Endothelial cell of umbilical vein (primary cell): ENCODE measurements around the gene GCGR. TPM values are rescaled to one million over a fixed set of nuclear protein-coding genes. Genes with fewer than 3 reads are reported as not detected.

Experiments used
- BruUV-seq: library from RNA; stranded (reverse); fragments of 400-500 nt; replicated peaks from 2 replicates; lab custom pipeline; 2021; lab: Mats Ljungman, UMichigan
- CTCF ChIA-PET: fragments of 300-600, 350-600 bp; sonication (Branson Sonifier 250); formaldehyde crosslinking; loops from one replicate; lab custom pipeline; 2021; ENCODE audit warnings: antibody characterized with exemption, inconsistent platforms; lab: Charles Lee
- POLR2A ChIA-PET: fragments of 300-600, 350-600 bp; sonication (Branson Sonifier 250); formaldehyde crosslinking; loops from one replicate; lab custom pipeline; 2021; ENCODE audit warnings: antibody characterized with exemption, inconsistent platforms; lab: Charles Lee
- DNase-seq: peaks from one replicate; pipeline ENCODE4 v3.0.0-alpha.2; 2011; ENCODE audit warnings: low read depth, low spot score
- FAIRE-seq: peaks from 2 replicates; lab custom pipeline; 2011; peaks lifted over from hg19 to GRCh38; lab: Jason Lieb, UNC
- H2AFZ ChIP-seq: 2 replicates; pipeline ENCODE4 v1.6.0; 2012; ENCODE audit warnings: low read depth, low read length, control low read depth, inconsistent platforms
- H3K27ac ChIP-seq: 2 replicates; pipeline ENCODE4 v1.5.1; 2011; ENCODE audit warnings: low read depth, mild to moderate bottlenecking, control low read depth, low read length, moderate library complexity; ENCODE audit not compliant: insufficient read depth
- H3K27me3 ChIP-seq, 2 experiments: 2 replicates each; pipeline versions ENCODE4 v1.6.0 to v1.6.1; 2011; ENCODE audit warnings: low read length in 2 of 2, mixed read lengths in 1 of 2; ENCODE audit not compliant: control insufficient read depth in 2 of 2, insufficient read depth in 2 of 2
- H3K36me3 ChIP-seq, 2 experiments: 2 replicates in 1 of 2; 3 replicates in 1 of 2; pipeline ENCODE4 v1.5.1; 2011; ENCODE audit warnings: low read length in 2 of 2, mild to moderate bottlenecking in 1 of 2, moderate library complexity in 1 of 2; ENCODE audit not compliant: control insufficient read depth in 2 of 2, insufficient read depth in 2 of 2; ENCODE audit errors: extremely low read depth in 1 of 2
- H3K4me1 ChIP-seq: 3 replicates; pipeline ENCODE4 v1.5.1; 2011; ENCODE audit warnings: mild to moderate bottlenecking, low read length; ENCODE audit not compliant: control insufficient read depth, insufficient read depth; ENCODE audit errors: extremely low read depth
- H3K4me2 ChIP-seq: 2 replicates; pipeline ENCODE4 v1.6.1; 2011; ENCODE audit warnings: low read length, control low read depth, mixed read lengths; ENCODE audit not compliant: insufficient read depth
- H3K4me3 ChIP-seq, 3 experiments: fragments of 200-600 bp in 1 of 3; sonication (generic), shearing (Covaris generic) in 1 of 3; replicated peaks in 1 of 3; 2 replicates each; pipeline ENCODE4 v1.5.1; 2011 to 2016; ENCODE audit warnings: control low read depth in 3 of 3, low read length in 3 of 3, mild to moderate bottlenecking in 2 of 3, inconsistent platforms in 1 of 3, low read depth in 1 of 3, moderate library complexity in 1 of 3; ENCODE audit not compliant: insufficient read depth in 1 of 3
- H3K79me2 ChIP-seq: 2 replicates; pipeline ENCODE4 v1.6.0; 2012; ENCODE audit warnings: low read length, inconsistent platforms; ENCODE audit not compliant: control insufficient read depth, insufficient read depth
- H3K9ac ChIP-seq: replicated peaks from 2 replicates; pipeline ENCODE3; 2011; ENCODE audit warnings: low read length, control low read depth; ENCODE audit not compliant: insufficient read depth; ENCODE audit errors: extremely low read depth
- H3K9me1 ChIP-seq: replicated peaks from 3 replicates; pipeline ENCODE4 v1.6.0; 2011; ENCODE audit warnings: mild to moderate bottlenecking, low read length; ENCODE audit not compliant: control insufficient read depth, insufficient read depth; ENCODE audit errors: extremely low read depth
- H3K9me3 ChIP-seq: replicated peaks from 2 replicates; pipeline ENCODE4 v1.5.1; 2012; ENCODE audit warnings: low read length, inconsistent platforms; ENCODE audit not compliant: control insufficient read depth, insufficient read depth
- H4K20me1 ChIP-seq: replicated peaks from 2 replicates; pipeline ENCODE3; 2011; ENCODE audit warnings: mild to moderate bottlenecking, low read length; ENCODE audit not compliant: control insufficient read depth, insufficient read depth; ENCODE audit errors: extremely low read depth
- EZH2 ChIP-seq: IDR thresholded peaks from 2 replicates; pipeline ENCODE4 v1.6.1; 2012; ENCODE audit warnings: borderline replicate concordance, low read depth, mild to moderate bottlenecking, moderate library complexity, low read length, inconsistent platforms; ENCODE audit not compliant: severe bottlenecking
- FOS ChIP-seq: IDR thresholded peaks from 2 replicates; pipeline ENCODE4 v1.6.1; 2011; ENCODE audit warnings: mild to moderate bottlenecking, low read length, moderate library complexity, borderline replicate concordance; ENCODE audit not compliant: insufficient read depth
- GATA2 ChIP-seq: IDR thresholded peaks from 2 replicates; pipeline ENCODE4 v1.7.0; 2011; ENCODE audit warnings: low read depth, mild to moderate bottlenecking, moderate library complexity, mixed read lengths, low read length; ENCODE audit not compliant: insufficient read length, insufficient read depth
- JUN ChIP-seq: IDR thresholded peaks from 2 replicates; pipeline ENCODE4 v1.6.1; 2011; ENCODE audit warnings: borderline replicate concordance, low read depth; ENCODE audit not compliant: insufficient read length, insufficient read depth
- MYC ChIP-seq: IDR thresholded peaks from one replicate; pipeline ENCODE4 v1.6.1; 2011; ENCODE audit warnings: mild to moderate bottlenecking, low read depth, low read length
- POLR2A ChIP-seq: IDR thresholded peaks from 2 replicates; pipeline ENCODE4 v1.6.1; 2012; ENCODE audit warnings: low read depth, mild to moderate bottlenecking, control low read depth, low read length
- POLR2AphosphoS5 ChIP-seq: IDR thresholded peaks from 2 replicates; pipeline ENCODE4 v1.6.1; 2012; ENCODE audit warnings: low read depth, mild to moderate bottlenecking, control low read depth, low read length, moderate library complexity; ENCODE audit not compliant: insufficient read depth
- dilution Hi-C: fragments of 300-500 bp; cut with MboI; formaldehyde crosslinking; loops from one replicate; pipeline ENCODE4 v1.15.0; 2019; ENCODE audit warnings: low sequenced_read_pairs; ENCODE audit not compliant: extremely low pct_ligation_motif_present
- intact Hi-C: fragments of 100-400 bp; cut with micrococcal nuclease; formaldehyde crosslinking; loops from one replicate; pipeline ENCODE4 v1.10.0; 2022
- polyA plus RNA-seq, 4 experiments: library from polyadenylated mRNA; depleted of rRNA in 3 of 4; stranded (reverse) in 3 of 4; unstranded in 1 of 4; fragments of >200 nt; gene quantifications; 2 replicates each; pipeline versions ENCODE4 v1.2.1 to v1.2.3, GENCODE V29; 2011 to 2012; ENCODE audit warnings: missing spikeins in 1 of 4
- total RNA-seq: library from RNA; stranded (reverse); gene quantifications from 2 replicates; pipeline ENCODE4 v1.2.3, GENCODE V29; 2021
- TF ChIP-seq, protein P1 (sequence below), 2 donors: IDR thresholded peaks; 1 replicate in 1 of 2; 2 replicates in 1 of 2; pipeline ENCODE4 v1.5.1; 2011; ENCODE audit warnings: low read length in 2 of 2, mild to moderate bottlenecking in 2 of 2, moderate library complexity in 2 of 2, control low read depth in 1 of 2, inconsistent platforms in 1 of 2, low read depth in 1 of 2; ENCODE audit not compliant: insufficient read depth in 1 of 2; ENCODE audit errors: extremely low read depth in 1 of 2
- TF ChIP-seq, protein P2 (sequence below): IDR thresholded peaks from 2 replicates; pipeline ENCODE4 v1.6.1; 2011; ENCODE audit not compliant: insufficient read depth, insufficient read length

The GCGR gene
- total and polyA plus RNA-seq, 2 donors (not counting 3 experiments of a cell fraction or from before 2014, with no cell fraction given), result not detected

GRCh38 chr17:81852237-81852636 is 48.3 kb downstream of the GCGR start:
- H3K27ac ChIP-seq, result no peak overlapping the region
- H2AFZ ChIP-seq, result no peak overlapping the region
- DNase-seq (no peak), FAIRE-seq (no peak)
- ChIA-PET CTCF (interaction anchor here (1.0 to 1.6 kb wide), 3 partner anchors 16 to 118 kb away, joined by 3 to 4 read pairs (median 3); no protein-coding TSS in a partner anchor), POLR2A (no interaction called here)
- no peaks in the 10 kb centered on the region for H4K20me1 ChIP-seq
- dilution Hi-C loops (no loop called here), intact Hi-C loops (no loop called here)
- H3K9me1 ChIP-seq, result no peaks in the 10 kb centered on the region
- BruUV-seq, result no TSS peak
- H3K9ac ChIP-seq, result no peak overlapping the region
- no peaks in the 10 kb centered on the region for H3K9me3 ChIP-seq
- no peaks in the 10 kb centered on the region for H3K4me1 ChIP-seq
- H3K4me2 ChIP-seq, result no peak overlapping the region
- TF ChIP-seq MYC (no peak), POLR2AphosphoS5 (no peak), JUN (no peak), POLR2A (no peak), FOS (no peak), EZH2 (no peak), GATA2 (no peak)
- TF ChIP-seq, protein P1, sequence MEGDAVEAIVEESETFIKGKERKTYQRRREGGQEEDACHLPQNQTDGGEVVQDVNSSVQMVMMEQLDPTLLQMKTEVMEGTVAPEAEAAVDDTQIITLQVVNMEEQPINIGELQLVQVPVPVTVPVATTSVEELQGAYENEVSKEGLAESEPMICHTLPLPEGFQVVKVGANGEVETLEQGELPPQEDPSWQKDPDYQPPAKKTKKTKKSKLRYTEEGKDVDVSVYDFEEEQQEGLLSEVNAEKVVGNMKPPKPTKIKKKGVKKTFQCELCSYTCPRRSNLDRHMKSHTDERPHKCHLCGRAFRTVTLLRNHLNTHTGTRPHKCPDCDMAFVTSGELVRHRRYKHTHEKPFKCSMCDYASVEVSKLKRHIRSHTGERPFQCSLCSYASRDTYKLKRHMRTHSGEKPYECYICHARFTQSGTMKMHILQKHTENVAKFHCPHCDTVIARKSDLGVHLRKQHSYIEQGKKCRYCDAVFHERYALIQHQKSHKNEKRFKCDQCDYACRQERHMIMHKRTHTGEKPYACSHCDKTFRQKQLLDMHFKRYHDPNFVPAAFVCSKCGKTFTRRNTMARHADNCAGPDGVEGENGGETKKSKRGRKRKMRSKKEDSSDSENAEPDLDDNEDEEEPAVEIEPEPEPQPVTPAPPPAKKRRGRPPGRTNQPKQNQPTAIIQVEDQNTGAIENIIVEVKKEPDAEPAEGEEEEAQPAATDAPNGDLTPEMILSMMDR (IDR thresholded peaks at IDR 0.05; ENCODE audit: extremely low read depth in 1 of 2, insufficient read depth in 1 of 2, low read depth in 1 of 2, low read length in 2 of 2), result no peak
- TF ChIP-seq, protein P2, sequence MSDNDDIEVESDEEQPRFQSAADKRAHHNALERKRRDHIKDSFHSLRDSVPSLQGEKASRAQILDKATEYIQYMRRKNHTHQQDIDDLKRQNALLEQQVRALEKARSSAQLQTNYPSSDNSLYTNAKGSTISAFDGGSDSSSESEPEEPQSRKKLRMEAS, result no peak
- no peak overlapping the region for H3K4me3 ChIP-seq
- H3K79me2 ChIP-seq, result peaks cover 38% of the 10 kb centered on the region
- no peaks in the 10 kb centered on the region for H3K27me3 ChIP-seq
- peaks cover 17 to 52% of the 10 kb centered on the region in 2 experiments for H3K36me3 ChIP-seq
